Activated naive CD4-positive, alpha-beta T cell treated with anti-CD3 and anti-CD28 coated beads, Interleukin-2, amount 50 U/mL, for 72 hours (primary cell): ENCODE data around the gene STK32C. TPM values are rescaled to one million over a fixed set of nuclear protein-coding genes. Genes with fewer than 3 reads are reported as not detected.

Source experiments
- ATAC-seq, 2 donors: fragments of 150-1000 bp; cut with Tn5 transposase; 2 replicates each; pipeline ENCODE4 v1.10.0; 2021; ENCODE audit warnings: mild to moderate bottlenecking in 2 of 2, moderate library complexity in 2 of 2
- DNase-seq, 2 donors: peaks; one replicate each; pipeline ENCODE4 v3.0.0; 2021 to 2022; ENCODE audit warnings: low spot score in 2 of 2
- H3K27ac Mint-ChIP-seq, 2 donors: one replicate each; pipeline ENCODE4 v1.8.0; 2022; ENCODE audit warnings: mild to moderate bottlenecking in 2 of 2, mixed read lengths in 2 of 2
- H3K36me3 Mint-ChIP-seq, 2 donors: one replicate each; pipeline ENCODE4 v1.8.0; 2022; ENCODE audit warnings: mixed read lengths in 2 of 2
- H3K9me3 Mint-ChIP-seq, 2 donors: one replicate each; pipeline ENCODE4 v1.8.0; 2022; ENCODE audit warnings: mixed read lengths in 2 of 2
- total RNA-seq, 2 donors: library from RNA; stranded (reverse); gene quantifications; one replicate each; pipeline ENCODE4 v1.2.3, GENCODE V29; 2022

STK32C gene
- total RNA-seq, 2 donors from 2014 or later: 14.5 to 25.5 TPM

GRCh38 chr10:132158122-132158741 lies 149.5 kb downstream of the STK32C start:
- H3K9me3 Mint-ChIP-seq: peaks cover 0 to 4% of the 10 kb centered on the region in 2 donors
- DNase-seq: peak in 1 of 2 donors; percentile 48
- H3K27ac Mint-ChIP-seq: no peak overlapping the region
- H3K36me3 Mint-ChIP-seq: peaks cover 5 to 7% of the 10 kb centered on the region in 2 donors
- peak; percentile 54 to 62 for ATAC-seq

Other genes starting within 250 kb of the STK32C start
- 1 to 10 TPM in 1 of 2 donors, under 1 TPM in 1; 0.82 to 1.6 TPM for gene JAKMIP3, start 242.0 kb downstream of the STK32C start, total RNA-seq
- 10 to 100 TPM in 1 of 2 donors, 1 to 10 TPM in 1; 2.8 to 65.2 TPM for gene DPYSL4, start 121.0 kb downstream of the STK32C start, total RNA-seq
- gene LRRC27, start 24.2 kb upstream of the STK32C start, total RNA-seq: 1 to 10 TPM; 4.1 to 7.2 TPM
- gene PWWP2B, start 89.2 kb upstream of the STK32C start, total RNA-seq: 1 to 10 TPM in 1 of 2 donors, under 1 TPM in 1; 0.64 to 4.3 TPM
- gene INPP5A, start 229.8 kb upstream of the STK32C start, total RNA-seq: 10 to 100 TPM; 10.5 to 14.0 TPM